K562 treated with DMSO at 1 percent for 4 hours (cell line): ENCODE measurements around the gene KRT6C. TPM values are rescaled to one million over a fixed set of nuclear protein-coding genes. Genes with fewer than 3 reads are reported as not detected.

Experiments used
- total RNA-seq: library from RNA; unstranded; fragments of 300-600 nt; gene quantifications from 2 replicates; pipeline ENCODE4 v1.2.3, GENCODE V29; 2022; ENCODE audit not compliant: insufficient read depth

Gene KRT6C
- not detected in 2 replicates for total RNA-seq

DNA sequence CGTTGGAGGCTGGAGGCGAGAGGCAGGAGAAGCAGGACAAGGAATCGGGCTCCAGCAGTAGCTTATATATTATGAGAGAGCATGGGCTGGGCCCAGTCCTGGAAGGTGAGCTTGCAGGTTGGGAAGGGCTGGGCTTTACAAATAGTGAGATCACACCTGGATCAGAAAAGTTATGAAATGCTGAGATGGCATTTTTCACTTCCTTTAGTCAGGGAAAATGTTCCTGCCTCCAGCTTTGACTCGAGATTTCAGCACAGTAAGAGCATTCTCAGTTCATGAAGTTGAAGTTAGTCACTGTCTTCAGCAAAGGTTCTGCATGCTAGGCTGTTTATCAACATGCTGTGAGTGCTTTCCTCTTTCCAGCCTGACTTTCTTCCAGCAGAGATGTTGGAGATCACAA is at the start of gene KRT6C:
KRT6C (minus strand) TSS at position 38 of the 400 bp plus-strand sequence. CDS start 68 bp downstream, outside the sequence.

GRCh38 chr12:52519826-52520662 is 46.4 kb upstream of the KRT6C start, which contains the start of gene KRT5:
TSS of gene KRT5 (minus strand) at chr12:52520394. CDS start at chr12:52520296, 98 bp downstream.

GRCh38 chr12:52493172-52493571 is 19.6 kb upstream of the KRT6C start, which contains the start of gene KRT6A:
TSS of gene KRT6A (minus strand) at chr12:52493257. CDS start at chr12:52493188, 69 bp downstream.

GRCh38 chr12:52452101-52452500 is 21.5 kb downstream of the KRT6C start, which contains the start of gene KRT6B:
TSS of gene KRT6B (minus strand) at chr12:52452146. CDS start at chr12:52452078, 68 bp downstream.

DNA sequence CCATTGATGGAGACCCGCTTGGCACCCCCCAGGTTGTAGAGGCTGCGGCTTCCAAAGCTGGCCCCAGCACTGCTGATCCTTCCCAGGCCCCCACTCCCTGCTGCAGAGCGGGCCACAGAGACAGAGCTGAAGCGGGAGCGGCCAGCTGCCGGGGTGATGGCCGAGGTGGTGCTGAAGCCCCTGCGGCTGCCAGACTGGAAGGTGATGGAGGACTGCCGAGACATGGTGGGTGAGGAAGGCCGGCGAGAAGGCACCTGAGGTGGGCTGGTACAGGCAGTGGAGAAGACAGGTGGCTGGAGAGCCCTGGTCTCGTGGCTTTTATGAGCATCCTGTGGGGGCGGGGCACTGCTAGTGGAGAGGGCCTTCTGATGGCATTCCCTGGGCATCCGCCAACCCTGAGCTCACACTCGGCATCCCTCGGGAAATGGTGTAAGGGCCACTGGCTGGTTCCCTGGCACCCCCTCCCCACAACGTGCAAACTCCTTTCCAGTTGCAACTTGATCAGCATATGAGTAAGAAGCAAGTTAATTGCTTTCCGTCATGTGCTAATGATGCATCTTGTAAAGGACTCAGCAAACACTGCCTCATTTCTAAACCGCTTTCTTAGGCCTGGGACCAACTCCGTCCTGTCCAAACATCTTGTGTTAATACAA is 39.4 kb downstream of the KRT6C start, which contains the start of gene KRT75:
KRT75 (minus strand) TSS at position 291 of the 653 bp plus-strand sequence; CDS start at position 224, 67 bp downstream.

Other genes with a start within 250 kb of the KRT6C start
- not detected in 2 replicates for gene KRT7, start 240.6 kb downstream of the KRT6C start, total RNA-seq
- gene KRT86, start 199.2 kb downstream of the KRT6C start, total RNA-seq: not detected in 2 replicates
- gene KRT81, start 182.3 kb downstream of the KRT6C start, total RNA-seq: 0.75 and 1.1 TPM in 2 replicates
- gene KRT83, start 152.4 kb downstream of the KRT6C start, total RNA-seq: not detected in 2 replicates
- not detected in 2 replicates for gene KRT85, start 106.3 kb downstream of the KRT6C start, total RNA-seq
- gene KRT84, start 88.2 kb downstream of the KRT6C start, total RNA-seq: not detected in 2 replicates
- not detected in 2 replicates for gene KRT82, start 67.5 kb downstream of the KRT6C start, total RNA-seq
- not detected in 2 replicates for gene KRT75, start 39.4 kb downstream of the KRT6C start, total RNA-seq
- gene KRT6B, start 21.7 kb downstream of the KRT6C start, total RNA-seq: not detected in 2 replicates
- not detected in 2 replicates for gene KRT6A, start 19.5 kb upstream of the KRT6C start, total RNA-seq
- not detected in 2 replicates for gene KRT5, start 46.6 kb upstream of the KRT6C start, total RNA-seq
- not detected in 2 replicates for gene KRT71, start 79.3 kb upstream of the KRT6C start, total RNA-seq
- not detected in 2 replicates for gene KRT74, start 100.0 kb upstream of the KRT6C start, total RNA-seq
- gene KRT72, start 127.7 kb upstream of the KRT6C start, total RNA-seq: 0.35 TPM in 1 of 2 replicates, not detected in the other
- gene KRT73, start 144.8 kb upstream of the KRT6C start, total RNA-seq: not detected in 2 replicates
- gene KRT2, start 178.4 kb upstream of the KRT6C start, total RNA-seq: 0.84 TPM in 1 of 2 replicates, not detected in the other
- gene KRT1, start 206.6 kb upstream of the KRT6C start, total RNA-seq: not detected in 2 replicates
- not detected in 2 replicates for gene KRT77, start 229.7 kb upstream of the KRT6C start, total RNA-seq